Tibial nerve (tissue), 4 donors: Measurements from ENCODE around the gene CABLES1.

Experiments used
- CTCF ChIP-seq, 5 experiments: fragments of 200-600 bp in 3 of 5; fragments of 450-650 bp in 2 of 5; sonication (generic) in 3 of 5; IDR thresholded peaks; one replicate each; pipeline ENCODE4 v1.5.1; 2016 to 2019; ENCODE audit warnings: antibody characterized with exemption in 5 of 5, mild to moderate bottlenecking in 3 of 5, moderate library complexity in 2 of 5
- EP300 ChIP-seq, 2 donors: sonication (generic); formaldehyde crosslinking; IDR thresholded peaks; one replicate each; pipeline ENCODE4 v1.6.1; 2017; ENCODE audit warnings: antibody characterized with exemption in 2 of 2, mild to moderate bottlenecking in 1 of 2
- POLR2A ChIP-seq, 2 donors: fragments of 450-650 bp; IDR thresholded peaks; one replicate each; pipeline ENCODE4 v1.6.1; 2017; ENCODE audit warnings: antibody characterized with exemption in 2 of 2, mild to moderate bottlenecking in 2 of 2, moderate library complexity in 2 of 2

GRCh38 chr18:23105581-23106219, 29.6 kb upstream of the CABLES1 start:
- TF ChIP-seq POLR2A (IDR thresholded peaks at IDR 0.05), result no peak
- no peak for TF ChIP-seq CTCF (IDR thresholded peaks at IDR 0.05)
- no peak for TF ChIP-seq EP300 (IDR thresholded peaks at IDR 0.05)
